Colon (tissue), 2 donors: ENCODE results near the gene CCL8.

Experiments used
- FAIRE-seq: peaks from 2 replicates; lab custom pipeline; 2012; peaks lifted over from hg19 to GRCh38; lab: Jason Lieb, UNC
- donor health status: control.
- donor health status: control.

Gene CCL8

GRCh38 chr17:34319039-34319483 lies at the start of gene CCL8:
Gene CCL8 (plus strand): TSS chr17:34319435. CDS start chr17:34319502, 67 bp downstream.
- FAIRE-seq, result no peak

- no peak for FAIRE-seq
Observed at GRCh38 chr17:34269969-34270368, 49.3 kb upstream of the CCL8 start, which contains the start of gene CCL7. Gene CCL7 (plus strand): TSS chr17:34270221. CDS start chr17:34270291, 70 bp downstream.

- FAIRE-seq, result no peak
Observed at GRCh38 chr17:34275881-34276280, 43.4 kb upstream of the CCL8 start.

- no peak for FAIRE-seq
Observed at GRCh38 chr17:34276826-34277225, 42.4 kb upstream of the CCL8 start.

GRCh38 chr17:34283571-34283970 lies 35.7 kb upstream of the CCL8 start:
- FAIRE-seq, result no peak

GRCh38 chr17:34285286-34285792 lies 33.9 kb upstream of the CCL8 start, which contains the start of gene CCL11:
Gene CCL11 (plus strand): TSS chr17:34285742. CDS start chr17:34285809, 67 bp downstream.
- no peak for FAIRE-seq

GRCh38 chr17:34287875-34288274 lies 31.4 kb upstream of the CCL8 start:
- no peak for FAIRE-seq

- no peak for FAIRE-seq
Observed at GRCh38 chr17:34290586-34290985, 28.6 kb upstream of the CCL8 start.

- no peak for FAIRE-seq
Observed at GRCh38 chr17:34291721-34292348, 27.4 kb upstream of the CCL8 start.

- FAIRE-seq, result no peak
Observed at GRCh38 chr17:34299027-34299426, 20.2 kb upstream of the CCL8 start.

- FAIRE-seq, result no peak
Observed at GRCh38 chr17:34299956-34300577, 19.2 kb upstream of the CCL8 start.

GRCh38 chr17:34300652-34301370 lies 18.4 kb upstream of the CCL8 start:
- FAIRE-seq, result no peak

GRCh38 chr17:34301986-34302385 lies 17.2 kb upstream of the CCL8 start:
- no peak for FAIRE-seq

- FAIRE-seq, result no peak
Observed at GRCh38 chr17:34302636-34303035, 16.6 kb upstream of the CCL8 start.

- FAIRE-seq, result no peak
Observed at GRCh38 chr17:34303606-34304005, 15.6 kb upstream of the CCL8 start.

- no peak for FAIRE-seq
Observed at GRCh38 chr17:34305061-34305460, 14.2 kb upstream of the CCL8 start.

GRCh38 chr17:34305606-34306005 lies 13.6 kb upstream of the CCL8 start:
- no peak for FAIRE-seq

GRCh38 chr17:34306466-34306865 lies 12.8 kb upstream of the CCL8 start:
- no peak for FAIRE-seq

- no peak for FAIRE-seq
Observed at GRCh38 chr17:34307110-34307509, 12.1 kb upstream of the CCL8 start.

GRCh38 chr17:34308371-34308770 lies 10.9 kb upstream of the CCL8 start:
- FAIRE-seq, result no peak

GRCh38 chr17:34311291-34311690 lies 7.9 kb upstream of the CCL8 start:
- no peak for FAIRE-seq

GRCh38 chr17:34312080-34312479 lies 7.2 kb upstream of the CCL8 start:
- no peak for FAIRE-seq

GRCh38 chr17:34313164-34313563 lies 6.1 kb upstream of the CCL8 start:
- FAIRE-seq, result no peak
